GM21619 (cell line): ENCODE data around the gene SHC4.
"Not testable (repeated sequence)": the region's sequence is repeated elsewhere in the genome, so short reads cannot be mapped to it uniquely, and the experiment has no call there.

Experiments used
- ATAC-seq: cut with Tn5 transposase; IDR thresholded peaks from one replicate; pipeline ENCODE4 v1.9.1; 2021; ENCODE audit not compliant: unreplicated experiment

The SHC4 gene

GRCh38 chr15:48802867-48803266 lies 160.9 kb downstream of the SHC4 start:
- no peak for ATAC-seq

GRCh38 chr15:48802257-48802656 lies 161.5 kb downstream of the SHC4 start:
- ATAC-seq, result no peak

- ATAC-seq, result no peak
Observed at GRCh38 chr15:48800811-48801455, 162.8 kb downstream of the SHC4 start.

GRCh38 chr15:48800245-48800644 lies 163.5 kb downstream of the SHC4 start:
- ATAC-seq, result no peak

GRCh38 chr15:48798319-48798718 lies 165.4 kb downstream of the SHC4 start:
- ATAC-seq, result no peak

- peak; percentile 50 for ATAC-seq
Observed at GRCh38 chr15:48796930-48797329, 166.8 kb downstream of the SHC4 start.

- ATAC-seq, result no peak
Observed at GRCh38 chr15:48796521-48796920, 167.2 kb downstream of the SHC4 start.

GRCh38 chr15:48795901-48796300 lies 167.8 kb downstream of the SHC4 start:
- ATAC-seq, result no peak

- ATAC-seq, result peak; percentile 84
Observed at GRCh38 chr15:48794697-48795134, 169.0 kb downstream of the SHC4 start.

GRCh38 chr15:48792408-48792807 lies 171.3 kb downstream of the SHC4 start:
- ATAC-seq, result no peak

- not testable (repeated sequence) for ATAC-seq
Observed at GRCh38 chr15:48790466-48791115, 173.1 kb downstream of the SHC4 start.

- ATAC-seq, result no peak
Observed at GRCh38 chr15:48785712-48786111, 178.0 kb downstream of the SHC4 start.

GRCh38 chr15:48785195-48785594 lies 178.5 kb downstream of the SHC4 start:
- ATAC-seq, result no peak

- no peak for ATAC-seq
Observed at GRCh38 chr15:48784756-48785155, 179.0 kb downstream of the SHC4 start.

- ATAC-seq, result no peak
Observed at GRCh38 chr15:48782911-48783310, 180.8 kb downstream of the SHC4 start.

GRCh38 chr15:48781481-48782081 lies 182.1 kb downstream of the SHC4 start:
- no peak for ATAC-seq

- no peak for ATAC-seq
Observed at GRCh38 chr15:48781017-48781416, 182.7 kb downstream of the SHC4 start.

- no peak for ATAC-seq
Observed at GRCh38 chr15:48778331-48778730, 185.4 kb downstream of the SHC4 start.

GRCh38 chr15:48777645-48778330 lies 185.9 kb downstream of the SHC4 start:
- no peak for ATAC-seq

GRCh38 chr15:48775546-48775945 lies 188.2 kb downstream of the SHC4 start:
- no peak for ATAC-seq

- ATAC-seq, result no peak
Observed at GRCh38 chr15:48774484-48774883, 189.2 kb downstream of the SHC4 start.
